HepG2 (cell line): ENCODE data around the gene HS3ST3A1. TPM values are rescaled to one million over a fixed set of nuclear protein-coding genes. Genes with fewer than 3 reads are reported as not detected.
A peak's percentile ranks its signal among the peaks of the same experiment; 100 is the strongest.

Experiments
- ATF4 ChIP-seq, 2 experiments: fragments of 450-650 bp in 1 of 2; sonication (generic) in 1 of 2; formaldehyde crosslinking; IDR thresholded peaks; 2 replicates each; pipeline versions ENCODE4 v1.5.0 to v1.8.0; 2020 to 2022; ENCODE audit warnings: mild to moderate bottlenecking in 1 of 2, missing genetic modification reagents in 1 of 2
- EP300 ChIP-seq, 3 experiments: sonication (generic) in 1 of 3; formaldehyde crosslinking in 1 of 3; IDR thresholded peaks; 2 replicates each; pipeline versions ENCODE4 v1.5.1 to v1.6.1; 2011 to 2020; ENCODE audit warnings: low read depth in 2 of 3, low read length in 2 of 3, borderline replicate concordance in 1 of 3, improper control_type of control experiment in 1 of 3, mild to moderate bottlenecking in 1 of 3, missing genetic modification reagents in 1 of 3, moderate library complexity in 1 of 3
- HIC2 ChIP-seq: sonication (generic); formaldehyde crosslinking; IDR thresholded peaks from 2 replicates; pipeline ENCODE4 v1.9.0; 2022; ENCODE audit warnings: low read depth, missing genetic modification reagents
- MEIS1 ChIP-seq: sonication (generic); formaldehyde crosslinking; IDR thresholded peaks from 2 replicates; pipeline ENCODE4 v1.9.0; 2021; ENCODE audit warnings: mild to moderate bottlenecking, missing genetic modification reagents, moderate library complexity, borderline replicate concordance
- RCOR2 ChIP-seq: IDR thresholded peaks from 2 replicates; pipeline ENCODE4 v1.6.1; 2016; ENCODE audit warnings: missing biosample characterization, missing genetic modification reagents
- SP4 ChIP-seq: sonication (generic); formaldehyde crosslinking; IDR thresholded peaks from 2 replicates; pipeline ENCODE4 v1.8.1; 2023; ENCODE audit warnings: mild to moderate bottlenecking, missing genetic modification reagents
- ZKSCAN5 ChIP-seq: sonication (generic); formaldehyde crosslinking; IDR thresholded peaks from 2 replicates; pipeline ENCODE4 v1.5.1; 2020; ENCODE audit warnings: mild to moderate bottlenecking, missing genetic modification reagents
- ZKSCAN8 ChIP-seq: IDR thresholded peaks from 2 replicates; pipeline ENCODE4 v1.6.1; 2016; ENCODE audit warnings: borderline replicate concordance, missing genetic modification reagents, missing compliant biosample characterization
- ZNF235 ChIP-seq: sonication (generic); formaldehyde crosslinking; IDR thresholded peaks from 2 replicates; pipeline ENCODE4 v1.8.1; 2023; ENCODE audit warnings: mild to moderate bottlenecking, missing genetic modification reagents, borderline replicate concordance
- ZNF275 ChIP-seq: sonication (generic); formaldehyde crosslinking; IDR thresholded peaks from 2 replicates; pipeline ENCODE4 v1.8.0; 2022; ENCODE audit warnings: missing genetic modification reagents, mild to moderate bottlenecking, inconsistent platforms, borderline replicate concordance
- ZNF331 ChIP-seq: sonication (generic); formaldehyde crosslinking; IDR thresholded peaks from 2 replicates; pipeline ENCODE4 v1.4.0; 2020; ENCODE audit warnings: missing genetic modification reagents
- ZNF674 ChIP-seq: sonication (generic); formaldehyde crosslinking; IDR thresholded peaks from 2 replicates; pipeline ENCODE4 v1.5.0; 2020; ENCODE audit warnings: low read depth, mild to moderate bottlenecking, missing genetic modification reagents
- polyA plus RNA-seq, 8 experiments: library from polyadenylated mRNA; depleted of rRNA in 3 of 8; stranded (reverse) in 7 of 8; unstranded in 1 of 8; fragments of >200 nt; fragmentation: Illumina TruSeq in 4 of 8; extraction: Trizol in 4 of 8; gene quantifications; 2 replicates each; pipeline versions ENCODE4 v1.2.1 to v1.2.3, GENCODE V29; 2011 to 2016; ENCODE audit warnings: low read depth in 4 of 8, missing spikeins in 1 of 8, mixed read lengths in 1 of 8; ENCODE audit not compliant: insufficient read depth in 1 of 8
- total RNA-seq, 5 experiments: library from RNA; depleted of rRNA; stranded (reverse); fragments of >200 nt; fragmentation: Illumina TruSeq; extraction: Trizol; gene quantifications; 2 replicates each; pipeline ENCODE4 v1.2.3, GENCODE V29; 2016; ENCODE audit warnings: low read depth in 1 of 5
- TF ChIP-seq, protein P1 (sequence below): sonication (generic); formaldehyde crosslinking; IDR thresholded peaks from 2 replicates; pipeline ENCODE4 v1.5.1; 2020; ENCODE audit warnings: mild to moderate bottlenecking, moderate library complexity, missing genetic modification reagents
- TF ChIP-seq, protein P2 (sequence below): sonication (generic); formaldehyde crosslinking; IDR thresholded peaks from 2 replicates; pipeline ENCODE4 v1.4.0; 2020; ENCODE audit warnings: missing genetic modification reagents, mild to moderate bottlenecking, borderline replicate concordance

The HS3ST3A1 gene
- total and polyA plus RNA-seq, 2 of the 13 experiments (the other 11 are each of a cell fraction or from before 2014, with no cell fraction given), result 1.3 to 3.5 TPM

DNA sequence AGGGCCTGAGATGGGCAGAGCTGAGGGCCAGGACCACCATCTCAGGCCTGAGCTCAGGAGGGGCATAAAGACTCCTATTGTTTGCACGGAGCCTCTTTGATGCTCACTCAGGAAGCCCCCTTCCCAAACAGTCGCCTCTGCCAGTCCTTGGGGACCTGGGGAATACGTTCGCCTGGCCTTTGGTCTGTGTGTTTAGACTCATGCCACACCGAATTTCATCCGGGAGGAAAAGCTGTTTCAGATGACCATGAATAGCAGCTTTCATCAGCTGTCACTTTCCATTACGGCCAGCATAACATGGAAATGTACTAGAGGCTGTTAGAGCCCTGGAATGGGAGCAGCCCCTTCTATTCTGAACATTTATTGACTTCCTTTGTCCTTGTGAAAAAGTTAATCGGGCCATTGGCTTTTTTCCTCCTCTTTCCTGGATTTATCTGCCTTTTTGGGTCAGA, 139.0 kb downstream of the HS3ST3A1 start (continued):
- peak in 1 of 2 experiments; percentile 51; a peak in 1 of 4 replicates for TF ChIP-seq ATF4 (CRISPR knock-in tag; IDR thresholded peaks at IDR 0.05)
- 0 out of 2 replicates have a peak, but pooled peaks have one; percentile 52 for TF ChIP-seq HIC2 (CRISPR knock-in tag)
- peak; percentile 57; the same call in 1 of the 2 replicates for TF ChIP-seq ZNF331 (CRISPR knock-in tag)
- peak; percentile 62; the same call in 1 of the 2 replicates for TF ChIP-seq RCOR2 (CRISPR knock-in tag)
- TF ChIP-seq EP300 (IDR thresholded peaks at IDR 0.05; ENCODE audit: low read depth in 2 of 2, low read length in 2 of 2), result peak in 1 of 2 experiments; percentile 93; a peak in 2 of 4 replicates
- TF ChIP-seq EP300 (CRISPR knock-in tag; IDR thresholded peaks at IDR 0.05; ENCODE audit: borderline replicate concordance), result peak; percentile 64
- peak; percentile 43; the same call in 1 of the 2 replicates for TF ChIP-seq ZKSCAN8 (CRISPR knock-in tag)
- TF ChIP-seq MEIS1, result peak; percentile 54; the same call in 1 of the 2 replicates
- no peak for TF ChIP-seq ZNF275 (CRISPR knock-in tag)
- TF ChIP-seq ZNF235, result no peak
- no peak for TF ChIP-seq SP4 (CRISPR knock-in tag)
- TF ChIP-seq, protein P1, sequence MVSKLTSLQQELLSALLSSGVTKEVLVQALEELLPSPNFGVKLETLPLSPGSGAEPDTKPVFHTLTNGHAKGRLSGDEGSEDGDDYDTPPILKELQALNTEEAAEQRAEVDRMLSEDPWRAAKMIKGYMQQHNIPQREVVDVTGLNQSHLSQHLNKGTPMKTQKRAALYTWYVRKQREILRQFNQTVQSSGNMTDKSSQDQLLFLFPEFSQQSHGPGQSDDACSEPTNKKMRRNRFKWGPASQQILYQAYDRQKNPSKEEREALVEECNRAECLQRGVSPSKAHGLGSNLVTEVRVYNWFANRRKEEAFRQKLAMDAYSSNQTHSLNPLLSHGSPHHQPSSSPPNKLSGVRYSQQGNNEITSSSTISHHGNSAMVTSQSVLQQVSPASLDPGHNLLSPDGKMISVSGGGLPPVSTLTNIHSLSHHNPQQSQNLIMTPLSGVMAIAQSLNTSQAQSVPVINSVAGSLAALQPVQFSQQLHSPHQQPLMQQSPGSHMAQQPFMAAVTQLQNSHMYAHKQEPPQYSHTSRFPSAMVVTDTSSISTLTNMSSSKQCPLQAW, result peak; percentile 66; the same call in 1 of the 2 replicates
- no peak for TF ChIP-seq ZKSCAN5 (CRISPR knock-in tag)
- no peak for TF ChIP-seq ZNF674
- TF ChIP-seq, protein P2, sequence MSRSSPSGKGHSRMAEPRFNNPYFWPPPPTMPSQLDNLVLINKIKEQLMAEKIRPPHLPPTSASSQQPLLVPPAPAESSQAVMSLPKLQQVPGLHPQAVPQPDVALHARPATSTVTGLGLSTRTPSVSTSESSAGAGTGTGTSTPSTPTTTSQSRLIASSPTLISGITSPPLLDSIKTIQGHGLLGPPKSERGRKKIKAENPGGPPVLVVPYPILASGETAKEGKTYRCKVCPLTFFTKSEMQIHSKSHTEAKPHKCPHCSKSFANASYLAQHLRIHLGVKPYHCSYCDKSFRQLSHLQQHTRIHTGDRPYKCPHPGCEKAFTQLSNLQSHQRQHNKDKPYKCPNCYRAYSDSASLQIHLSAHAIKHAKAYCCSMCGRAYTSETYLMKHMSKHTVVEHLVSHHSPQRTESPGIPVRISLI (CRISPR knock-in tag), result peak; percentile 44; the same call in 1 of the 2 replicates
